GM18870 (cell line): ENCODE measurements around the gene PPP1R37.

ENCODE experiments used
- ATAC-seq: cut with Tn5 transposase; IDR thresholded peaks from one replicate; pipeline ENCODE4 v1.9.1; 2021; ENCODE audit warnings: moderate library complexity; ENCODE audit not compliant: unreplicated experiment

PPP1R37 gene

GRCh38 chr19:45164577-45165335 lies 71.8 kb downstream of the PPP1R37 start:
- no peak for ATAC-seq

- no peak for ATAC-seq
These were observed 73.8 kb downstream of the PPP1R37 start for GRCh38 chr19:45166723-45167252.

GRCh38 chr19:45168767-45169351 lies 75.9 kb downstream of the PPP1R37 start:
- ATAC-seq, result no peak

GRCh38 chr19:45169602-45170001 lies 76.6 kb downstream of the PPP1R37 start:
- no peak for ATAC-seq

GRCh38 chr19:45170146-45171106 lies 77.4 kb downstream of the PPP1R37 start:
- ATAC-seq, result no peak

GRCh38 chr19:45171211-45171623 lies 78.2 kb downstream of the PPP1R37 start:
- ATAC-seq, result no peak

- ATAC-seq, result no peak
These were observed 79.2 kb downstream of the PPP1R37 start for GRCh38 chr19:45172173-45172572.

- no peak for ATAC-seq
These were observed 79.7 kb downstream of the PPP1R37 start for GRCh38 chr19:45172611-45173208.

- ATAC-seq, result no peak
These were observed 80.8 kb downstream of the PPP1R37 start for GRCh38 chr19:45173816-45174215.

- ATAC-seq, result no peak
These were observed 82.8 kb downstream of the PPP1R37 start for GRCh38 chr19:45175515-45176345.

GRCh38 chr19:45177817-45178261 lies 84.9 kb downstream of the PPP1R37 start, which contains the start of gene TRAPPC6A:
Gene TRAPPC6A (minus strand): TSS chr19:45178237. CDS start chr19:45178218, 19 bp downstream.
- ATAC-seq, result no peak

GRCh38 chr19:45178262-45179071 lies 85.5 kb downstream of the PPP1R37 start, which contains the start of gene BLOC1S3:
Gene BLOC1S3 (plus strand): TSS chr19:45178784. CDS start chr19:45179297, 513 bp downstream.
- peak; percentile 86 for ATAC-seq

GRCh38 chr19:45179072-45179891 lies 86.3 kb downstream of the PPP1R37 start:
- ATAC-seq, result no peak

GRCh38 chr19:45179892-45180370 lies 87.0 kb downstream of the PPP1R37 start:
- no peak for ATAC-seq

GRCh38 chr19:45180936-45181335 lies 88.0 kb downstream of the PPP1R37 start:
- ATAC-seq, result no peak

GRCh38 chr19:45182758-45183157 lies 89.8 kb downstream of the PPP1R37 start:
- ATAC-seq, result no peak

GRCh38 chr19:45184115-45184514 lies 91.1 kb downstream of the PPP1R37 start:
- no peak for ATAC-seq
